Umbilical cord (tissue), 2 donors: ENCODE measurements around the gene PLEKHJ1. TPM values are rescaled to one million over a fixed set of nuclear protein-coding genes. Genes with fewer than 3 reads are reported as not detected.

Experiments used
- DNase-seq: peaks from one replicate; pipeline ENCODE4 v3.0.0-alpha.2; 2015; ENCODE audit warnings: low spot score
- total RNA-seq: library from RNA; depleted of rRNA; stranded (reverse); fragments of >200 nt; gene quantifications from one replicate; pipeline ENCODE4 v1.2.3, GENCODE V29; 2014; ENCODE audit warnings: low replicate concordance; ENCODE audit not compliant: insufficient read depth

Gene PLEKHJ1
- total RNA-seq, 1 donor from 2014 or later, result 29.4 TPM

DNA sequence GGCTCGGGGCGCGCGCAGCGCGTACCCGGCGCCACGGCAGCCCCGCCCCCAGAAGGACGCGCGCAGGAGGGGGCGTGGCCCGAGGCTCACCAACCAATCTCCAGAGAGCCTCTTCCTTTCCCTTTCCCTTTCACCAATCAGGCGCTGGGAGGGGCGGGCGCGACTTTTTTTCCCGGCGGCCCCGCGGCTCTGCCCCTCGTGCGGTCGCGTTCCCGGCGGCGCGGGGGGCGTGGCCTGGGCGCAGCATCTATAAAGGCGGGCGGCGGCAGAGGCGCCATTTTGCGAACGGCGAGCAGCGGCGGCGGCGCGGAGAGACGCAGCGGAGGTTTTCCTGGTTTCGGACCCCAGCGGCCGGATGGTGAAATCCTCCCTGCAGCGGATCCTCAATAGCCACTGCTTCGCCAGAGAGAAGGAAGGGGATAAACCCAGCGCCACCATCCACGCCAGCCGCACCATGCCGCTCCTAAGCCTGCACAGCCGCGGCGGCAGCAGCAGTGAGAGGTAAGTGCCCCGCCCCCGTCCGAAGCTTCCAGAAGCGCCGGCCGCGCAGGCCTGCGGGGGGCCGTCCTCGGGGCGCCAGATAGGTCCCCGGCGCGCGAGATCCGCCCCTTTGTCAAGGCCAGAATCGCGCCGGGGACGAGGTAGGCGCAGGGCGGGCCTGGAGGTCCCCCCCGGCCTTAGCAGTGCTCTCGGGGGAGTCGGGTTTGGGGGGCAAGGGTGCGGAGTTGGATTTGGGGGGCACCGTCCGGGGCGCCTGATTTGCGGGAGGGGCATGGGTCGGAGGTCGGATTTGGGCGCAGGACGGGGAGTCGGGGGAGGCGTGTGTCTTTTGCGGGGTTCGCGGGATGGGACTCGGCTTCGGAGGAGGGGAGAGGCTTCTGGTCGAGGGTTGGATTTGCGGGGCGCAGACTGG, 33.4 kb upstream of the PLEKHJ1 start:
- peak; percentile 98 for DNase-seq

DNA sequence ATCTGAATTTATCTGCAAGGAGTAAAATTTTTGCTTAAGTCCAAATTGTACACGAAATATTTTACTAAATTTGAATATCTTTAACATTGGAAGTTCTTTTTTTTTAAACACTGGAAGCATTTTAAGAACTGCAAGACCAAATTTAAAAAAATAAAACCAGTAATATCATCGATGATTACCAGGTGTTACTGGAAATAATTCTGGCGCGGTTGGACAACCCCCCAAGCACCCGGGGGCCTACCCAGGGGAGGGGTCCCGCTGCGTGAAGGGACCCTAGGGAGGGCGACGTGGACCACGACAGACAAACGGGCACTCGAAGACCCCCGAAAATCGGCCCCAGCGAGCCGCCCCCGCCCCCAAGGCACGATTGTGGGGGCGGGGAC, 32.7 kb upstream of the PLEKHJ1 start:
- DNase-seq, result no peak

DNA sequence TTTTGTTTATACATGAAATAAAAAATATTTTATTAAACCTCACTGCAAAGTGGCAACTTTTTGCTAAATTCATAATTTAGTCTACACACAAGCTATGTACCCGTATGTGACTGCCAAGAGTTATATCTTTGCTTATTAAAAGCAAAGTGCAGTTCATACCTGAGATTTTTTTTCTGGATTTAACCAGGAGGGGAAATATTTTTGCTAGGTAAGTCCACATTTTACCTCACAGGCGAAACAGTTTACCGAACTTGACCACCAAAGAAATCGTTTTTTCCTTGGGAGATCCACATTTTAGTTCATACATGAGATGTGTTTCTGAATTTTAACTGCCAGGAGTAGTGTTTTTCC, 32.3 kb upstream of the PLEKHJ1 start:
- DNase-seq, result no peak

DNA sequence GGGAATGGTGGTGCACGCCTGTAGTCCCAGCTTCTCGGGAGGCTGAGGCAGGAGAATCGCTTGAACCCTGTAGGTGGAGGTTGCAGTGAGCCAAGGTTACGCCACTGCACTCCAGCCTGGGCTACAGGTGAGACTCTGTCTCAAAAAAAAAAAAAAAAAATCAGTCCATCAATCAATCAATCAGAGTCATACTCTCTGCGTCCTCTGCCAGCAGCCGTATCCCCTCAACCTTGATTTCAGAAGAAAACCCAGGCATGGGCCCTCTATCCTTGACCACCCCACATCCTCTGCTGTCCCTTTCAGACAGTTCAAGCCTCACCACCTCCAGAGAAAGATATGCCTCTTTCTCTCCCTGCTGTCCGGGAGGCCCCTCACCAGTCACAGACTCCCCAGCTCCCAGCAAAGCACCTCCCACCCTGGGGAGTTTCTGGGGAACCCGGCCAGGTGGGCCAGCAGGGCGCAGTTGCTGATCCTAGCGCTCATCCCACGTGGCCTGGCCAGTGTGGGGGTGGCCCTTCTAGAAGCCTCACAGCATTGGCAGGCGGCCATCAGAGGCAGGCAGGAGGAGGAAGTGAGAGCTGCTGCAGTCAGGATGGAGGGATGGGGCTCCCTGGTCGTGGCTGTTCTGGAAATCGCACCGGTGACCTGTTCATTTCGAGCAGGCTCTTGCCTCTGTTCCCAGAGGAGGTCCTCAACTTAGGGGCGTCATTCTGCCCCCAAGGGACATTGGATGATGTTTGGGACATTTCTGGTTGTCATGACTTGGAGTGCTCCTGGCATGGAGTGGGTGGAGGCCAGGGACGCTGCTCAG, 30.3 kb upstream of the PLEKHJ1 start:
- DNase-seq, result peak; percentile 85

DNA sequence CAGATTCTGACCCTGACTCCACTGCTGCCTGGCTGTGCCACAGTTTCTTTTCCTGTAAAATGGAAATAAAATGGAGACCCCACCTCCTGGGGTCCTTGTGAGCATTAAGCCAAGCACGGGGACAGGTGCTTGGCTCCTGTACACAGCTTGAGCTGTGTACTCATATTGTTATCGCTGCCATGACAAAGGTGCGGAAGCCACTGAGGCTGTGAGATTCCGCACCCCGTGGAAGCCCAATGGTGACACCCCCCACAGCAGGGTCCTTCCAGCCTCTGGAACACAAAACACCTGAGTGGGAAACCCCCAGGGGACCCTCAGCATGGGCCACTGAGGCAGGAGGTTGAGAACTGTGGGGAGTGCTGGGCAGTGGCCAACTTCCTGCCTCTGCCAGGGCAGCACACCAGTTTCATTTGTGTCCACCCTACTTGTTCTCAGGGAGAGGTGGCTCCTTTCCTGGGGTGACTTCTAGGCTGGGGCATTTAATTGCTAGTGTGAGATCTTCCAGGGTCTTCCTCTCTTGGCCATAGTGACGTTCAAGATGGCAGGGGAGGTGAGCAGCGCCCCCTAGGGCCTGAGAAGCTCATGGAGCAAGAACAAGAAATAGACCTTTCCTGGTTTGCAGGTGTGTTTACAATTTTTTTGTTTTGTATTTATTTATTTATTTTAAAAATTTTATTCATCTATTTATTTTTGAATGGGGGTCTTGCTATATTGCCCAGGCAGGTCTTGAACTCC, 25.5 kb upstream of the PLEKHJ1 start:
- no peak for DNase-seq

DNA sequence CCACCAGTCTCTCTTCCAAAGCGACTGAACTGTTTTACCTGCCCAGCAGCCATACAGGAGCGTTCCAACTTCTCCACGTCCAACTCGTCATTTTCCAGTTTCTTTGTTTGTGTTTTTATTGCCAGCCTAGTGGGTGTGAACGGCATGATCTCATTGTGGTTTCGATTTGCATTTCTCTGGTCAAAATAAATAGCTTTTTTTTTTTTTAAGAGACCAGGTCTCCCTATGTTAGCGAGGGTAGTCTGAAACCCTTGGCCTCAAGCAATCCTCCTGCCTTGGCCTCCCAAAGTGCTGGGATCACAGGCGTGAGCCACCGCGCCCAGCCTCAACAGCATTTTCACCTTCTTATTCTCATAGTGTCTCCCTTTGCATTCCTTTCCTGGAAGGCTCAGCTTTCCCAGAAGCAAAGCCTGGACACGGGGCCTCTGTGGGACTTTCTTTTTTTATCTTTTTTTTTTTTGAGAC, 24.2 kb upstream of the PLEKHJ1 start:
- no peak for DNase-seq

DNA sequence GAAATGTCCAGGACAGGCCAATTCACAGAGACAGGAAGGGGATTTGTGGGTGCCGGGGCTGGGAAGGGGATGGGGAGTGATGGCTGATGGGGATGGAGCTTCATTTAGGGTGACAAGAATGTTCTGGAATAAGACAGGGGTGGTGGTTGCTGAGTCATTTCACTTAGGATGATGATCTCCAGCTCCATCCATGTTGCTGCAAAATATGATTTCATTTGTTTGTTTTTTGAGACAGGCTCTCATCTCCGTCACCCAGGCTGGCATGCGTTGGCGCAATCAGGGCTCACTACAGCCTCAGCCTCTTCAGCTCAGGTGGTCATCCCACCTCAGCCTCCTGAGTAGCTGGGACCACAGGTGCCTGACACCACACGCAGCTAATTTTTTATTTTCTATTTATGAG, 23.2 kb upstream of the PLEKHJ1 start:
- no peak for DNase-seq

DNA sequence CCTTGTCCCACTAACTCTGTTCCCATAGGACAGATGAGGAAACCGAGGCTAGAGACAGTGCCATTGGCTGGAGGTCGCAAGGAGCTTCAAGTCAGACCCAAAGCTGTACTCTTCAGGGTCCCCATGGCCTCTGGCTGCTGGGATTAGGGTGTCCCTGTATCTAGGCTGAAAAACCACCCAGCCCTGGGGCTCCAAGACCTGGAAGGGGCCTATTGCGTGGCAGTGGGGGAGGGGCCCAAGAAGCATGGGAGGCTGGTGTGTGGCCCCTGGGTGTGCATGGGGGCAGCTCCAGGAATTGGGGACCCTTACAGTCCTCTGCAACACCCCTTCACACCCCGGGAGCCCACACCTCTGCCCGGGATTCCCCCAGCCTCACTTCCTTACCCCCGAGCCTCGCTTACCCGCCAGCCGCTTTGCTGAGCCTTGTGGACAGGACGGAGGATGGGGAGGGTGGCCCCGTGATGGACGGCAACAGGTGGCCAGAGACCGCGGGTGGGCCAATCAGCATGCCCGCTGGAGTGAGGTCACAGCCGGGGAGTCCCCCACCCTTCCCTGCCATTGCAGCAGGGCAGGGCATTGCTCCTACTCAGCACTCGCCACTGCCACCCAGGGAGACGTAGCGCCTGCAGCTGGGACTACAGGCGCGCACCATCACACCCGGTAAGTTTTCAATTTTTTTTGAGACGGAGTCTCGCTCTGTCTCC, 20.0 kb upstream of the PLEKHJ1 start, which contains the start of gene JSRP1:
TSS of gene JSRP1 (minus strand) at position 436 of the 704 bp plus-strand sequence. CDS start 1,103 bp downstream, outside the sequence.
- no peak for DNase-seq

DNA sequence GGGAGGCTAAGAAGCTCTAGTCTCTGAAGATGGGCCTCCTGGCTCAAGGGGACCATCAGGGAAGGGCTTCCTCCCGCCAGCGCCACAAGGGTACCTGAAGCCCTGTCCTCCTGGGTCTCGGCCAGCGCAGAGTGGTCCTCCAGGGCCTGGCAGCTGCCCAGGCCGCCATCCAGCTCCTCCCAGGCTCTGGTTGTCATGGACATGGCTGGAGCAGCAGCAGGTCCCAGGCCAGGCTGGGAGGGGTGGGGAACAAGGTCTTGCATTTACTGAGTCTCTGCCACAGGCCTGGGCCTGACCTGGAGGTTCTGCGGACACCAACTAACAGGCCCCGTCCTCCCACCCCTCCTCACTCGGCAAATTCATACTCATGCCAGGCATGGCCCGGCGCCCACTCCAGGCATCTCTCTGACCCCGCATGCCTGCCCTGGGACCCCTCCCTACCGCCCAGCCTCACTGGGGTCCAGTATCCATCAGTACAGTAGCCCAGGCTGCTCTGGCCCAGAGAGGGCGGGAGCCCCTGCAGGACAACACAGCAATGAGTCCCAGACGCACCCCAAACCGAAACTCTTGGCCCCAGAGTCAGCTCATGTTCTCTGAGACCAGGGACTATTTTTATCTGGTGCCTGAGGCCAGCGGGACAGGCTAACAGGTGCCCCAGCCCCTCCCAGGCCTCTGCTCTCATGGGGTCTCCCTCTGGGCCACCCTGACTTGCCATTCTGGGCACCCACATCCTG, 19.1 kb upstream of the PLEKHJ1 start:
- DNase-seq, result no peak

DNA sequence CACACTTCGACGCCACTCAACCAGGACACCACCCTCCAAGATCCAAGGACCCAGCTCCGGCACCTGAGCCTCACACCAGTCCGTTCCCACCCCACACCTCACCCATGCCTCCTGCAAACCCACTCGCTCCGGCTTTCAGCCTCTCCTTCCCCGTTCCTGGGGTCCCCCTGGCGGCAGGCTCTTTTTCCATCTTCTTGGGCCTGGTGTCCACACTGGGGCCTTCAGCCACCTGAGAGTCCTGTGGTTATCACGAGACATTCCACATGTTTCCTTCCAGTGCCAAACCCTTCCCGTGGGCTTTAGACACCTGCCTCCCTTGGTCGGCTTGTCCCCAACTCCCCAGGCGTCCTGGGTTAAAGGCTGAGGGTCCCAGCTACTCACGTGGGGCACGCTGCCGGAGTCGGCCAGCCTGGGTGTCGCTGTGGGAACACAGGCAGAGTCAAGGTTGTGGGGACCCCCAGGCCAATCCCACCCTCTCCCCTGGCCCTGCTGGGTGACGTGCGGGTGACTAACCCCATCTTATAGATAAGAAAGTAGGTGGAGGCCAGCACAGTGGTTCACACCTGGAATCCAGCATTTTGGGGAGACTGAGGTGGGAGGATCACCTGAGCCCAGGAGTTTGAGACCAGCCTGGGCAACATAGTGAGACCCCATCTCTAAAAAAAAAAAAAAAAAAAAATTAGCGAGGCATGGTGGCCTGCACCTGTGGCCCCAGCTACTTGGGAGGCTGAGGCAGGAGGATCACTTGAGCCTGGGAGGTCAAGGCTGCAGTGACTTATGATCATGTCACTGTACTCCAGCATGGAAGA, 18.1 kb upstream of the PLEKHJ1 start:
- no peak for DNase-seq

DNA sequence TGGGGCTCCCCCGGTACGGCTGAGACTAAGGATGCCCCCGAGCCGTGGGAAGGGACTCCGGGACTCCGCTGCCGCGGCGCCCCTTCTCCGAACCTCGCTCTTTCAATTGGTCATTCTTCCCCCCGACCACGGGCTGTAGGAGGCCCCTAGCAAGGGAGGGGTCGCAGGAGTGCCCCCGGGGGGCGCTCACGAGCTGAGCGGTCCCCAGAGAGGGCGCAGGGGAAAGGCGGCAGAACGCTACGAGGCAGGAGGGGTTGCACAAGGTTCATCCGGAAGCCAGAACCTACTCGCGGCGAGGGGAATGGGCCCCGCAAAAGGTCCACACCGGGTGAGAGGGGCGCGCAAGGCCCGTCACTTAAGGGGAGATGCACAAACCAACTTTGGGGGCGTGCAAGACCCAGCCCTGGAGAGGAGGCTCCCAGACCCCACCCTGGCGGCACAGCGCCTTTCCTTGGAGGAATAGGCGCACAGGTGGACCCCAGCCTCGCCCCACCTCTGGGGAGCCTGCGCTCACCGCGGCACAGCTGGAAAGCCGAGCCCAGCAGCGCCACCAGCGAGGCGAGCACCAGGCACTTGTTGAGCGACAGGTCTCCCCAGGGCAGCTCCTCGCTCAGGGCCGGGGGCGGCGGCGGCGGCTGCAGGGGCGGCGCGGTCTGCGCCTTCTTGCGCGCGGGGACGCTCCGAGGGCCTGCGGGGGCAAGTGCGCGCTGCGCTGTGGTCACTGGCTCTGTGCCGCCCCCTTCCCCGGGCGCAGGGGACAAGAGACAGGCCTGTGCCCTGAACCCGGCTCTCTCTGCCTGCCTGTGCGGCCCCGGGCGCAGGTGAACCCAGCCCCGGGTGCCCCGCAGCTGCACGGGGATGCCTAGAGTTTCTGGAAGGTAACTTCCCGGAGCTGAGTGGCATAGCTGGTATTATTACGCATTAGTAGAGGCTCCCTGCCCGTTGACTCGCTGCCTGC, 17.3 kb upstream of the PLEKHJ1 start:
- DNase-seq, result no peak

DNA sequence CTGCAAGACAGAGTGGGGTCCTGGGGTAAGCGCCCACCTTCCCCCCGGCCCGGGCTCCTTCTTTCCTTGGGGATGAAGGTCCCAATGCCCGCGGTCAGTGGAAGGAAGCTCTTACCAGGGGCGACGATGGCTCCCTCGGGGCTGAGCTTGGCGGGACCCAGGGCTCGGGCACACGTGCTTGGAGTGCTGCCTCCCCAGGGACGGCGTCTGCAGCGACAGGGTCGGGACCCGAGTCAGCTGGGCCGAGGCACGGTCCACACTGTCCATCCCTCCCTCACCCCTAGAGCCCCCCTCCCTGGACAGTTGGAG, 16.6 kb upstream of the PLEKHJ1 start:
- DNase-seq, result no peak

DNA sequence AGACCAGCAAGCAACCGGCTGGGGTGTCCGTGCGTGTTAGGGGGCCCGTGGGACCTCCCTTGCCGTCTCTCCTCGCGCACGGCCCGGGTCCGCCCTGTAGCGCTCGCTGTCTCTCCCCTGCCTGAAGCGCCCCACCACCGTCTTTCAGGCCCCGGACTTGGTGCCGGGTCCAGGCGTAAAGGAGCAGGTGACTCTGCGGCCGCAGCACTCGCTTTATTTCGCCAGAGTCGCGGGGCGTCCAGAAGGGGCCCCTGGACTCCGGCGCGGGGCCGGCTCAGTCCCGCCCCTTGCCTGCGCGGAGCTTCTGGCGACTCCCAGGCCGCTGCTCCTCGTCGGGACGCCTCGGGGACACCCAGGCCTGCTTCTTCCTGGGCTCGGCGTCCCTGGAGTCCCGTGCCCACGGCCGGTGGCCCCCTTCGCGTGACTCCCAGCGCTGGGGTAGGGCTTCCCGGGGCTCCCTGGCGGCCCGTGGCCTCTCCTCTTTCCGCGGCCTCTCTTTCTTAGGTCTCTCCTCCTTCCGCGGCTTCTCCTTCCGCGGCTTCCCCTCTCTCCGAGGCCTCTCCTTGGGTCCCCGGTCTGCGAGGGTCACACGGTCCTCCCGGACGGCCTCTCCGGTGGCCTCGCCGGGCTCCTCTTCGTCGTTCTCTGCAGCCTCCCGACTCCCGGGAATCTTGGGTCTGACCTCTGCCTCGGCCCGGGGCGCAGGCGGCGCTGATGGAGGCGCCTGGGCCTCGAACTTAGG, 16.1 kb upstream of the PLEKHJ1 start:
- no peak for DNase-seq

DNA sequence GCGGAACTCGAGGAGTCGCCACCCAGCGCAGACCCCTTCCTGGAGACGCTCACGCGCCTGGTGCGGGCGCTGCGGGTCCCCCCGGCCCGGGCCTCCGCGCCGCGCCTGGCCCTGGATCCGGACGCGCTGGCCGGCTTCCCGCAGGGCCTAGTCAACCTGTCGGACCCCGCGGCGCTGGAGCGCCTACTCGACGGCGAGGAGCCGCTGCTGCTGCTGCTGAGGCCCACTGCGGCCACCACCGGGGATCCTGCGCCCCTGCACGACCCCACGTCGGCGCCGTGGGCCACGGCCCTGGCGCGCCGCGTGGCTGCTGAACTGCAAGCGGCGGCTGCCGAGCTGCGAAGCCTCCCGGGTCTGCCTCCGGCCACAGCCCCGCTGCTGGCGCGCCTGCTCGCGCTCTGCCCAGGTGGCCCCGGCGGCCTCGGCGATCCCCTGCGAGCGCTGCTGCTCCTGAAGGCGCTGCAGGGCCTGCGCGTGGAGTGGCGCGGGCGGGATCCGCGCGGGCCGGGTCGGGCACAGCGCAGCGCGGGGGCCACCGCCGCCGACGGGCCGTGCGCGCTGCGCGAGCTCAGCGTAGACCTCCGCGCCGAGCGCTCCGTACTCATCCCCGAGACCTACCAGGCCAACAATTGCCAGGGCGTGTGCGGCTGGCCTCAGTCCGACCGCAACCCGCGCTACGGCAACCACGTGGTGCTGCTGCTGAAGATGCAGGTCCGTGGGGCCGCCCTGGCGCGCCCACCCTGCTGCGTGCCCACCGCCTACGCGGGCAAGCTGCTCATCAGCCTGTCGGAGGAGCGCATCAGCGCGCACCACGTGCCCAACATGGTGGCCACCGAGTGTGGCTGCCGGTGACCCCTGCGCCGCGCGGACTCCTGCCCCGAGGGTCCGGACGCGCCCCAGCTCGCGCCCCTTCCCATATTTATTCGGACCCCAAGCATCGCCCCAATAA, 15.3 kb upstream of the PLEKHJ1 start:
- DNase-seq, result no peak

DNA sequence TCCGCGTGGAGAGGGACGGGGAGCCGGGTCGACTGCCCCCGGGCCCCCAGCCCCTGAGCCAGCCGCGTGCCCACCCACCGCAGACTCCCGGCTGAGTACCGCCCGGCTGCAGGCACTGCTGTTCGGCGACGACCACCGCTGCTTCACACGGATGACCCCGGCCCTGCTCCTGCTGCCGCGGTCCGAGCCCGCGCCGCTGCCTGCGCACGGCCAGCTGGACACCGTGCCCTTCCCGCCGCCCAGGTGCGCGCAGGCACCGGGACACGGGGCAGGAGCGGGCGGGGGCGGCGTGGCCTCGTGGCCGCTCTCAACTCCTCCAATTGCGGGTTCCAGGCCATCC, 14.6 kb upstream of the PLEKHJ1 start:
- no peak for DNase-seq

DNA sequence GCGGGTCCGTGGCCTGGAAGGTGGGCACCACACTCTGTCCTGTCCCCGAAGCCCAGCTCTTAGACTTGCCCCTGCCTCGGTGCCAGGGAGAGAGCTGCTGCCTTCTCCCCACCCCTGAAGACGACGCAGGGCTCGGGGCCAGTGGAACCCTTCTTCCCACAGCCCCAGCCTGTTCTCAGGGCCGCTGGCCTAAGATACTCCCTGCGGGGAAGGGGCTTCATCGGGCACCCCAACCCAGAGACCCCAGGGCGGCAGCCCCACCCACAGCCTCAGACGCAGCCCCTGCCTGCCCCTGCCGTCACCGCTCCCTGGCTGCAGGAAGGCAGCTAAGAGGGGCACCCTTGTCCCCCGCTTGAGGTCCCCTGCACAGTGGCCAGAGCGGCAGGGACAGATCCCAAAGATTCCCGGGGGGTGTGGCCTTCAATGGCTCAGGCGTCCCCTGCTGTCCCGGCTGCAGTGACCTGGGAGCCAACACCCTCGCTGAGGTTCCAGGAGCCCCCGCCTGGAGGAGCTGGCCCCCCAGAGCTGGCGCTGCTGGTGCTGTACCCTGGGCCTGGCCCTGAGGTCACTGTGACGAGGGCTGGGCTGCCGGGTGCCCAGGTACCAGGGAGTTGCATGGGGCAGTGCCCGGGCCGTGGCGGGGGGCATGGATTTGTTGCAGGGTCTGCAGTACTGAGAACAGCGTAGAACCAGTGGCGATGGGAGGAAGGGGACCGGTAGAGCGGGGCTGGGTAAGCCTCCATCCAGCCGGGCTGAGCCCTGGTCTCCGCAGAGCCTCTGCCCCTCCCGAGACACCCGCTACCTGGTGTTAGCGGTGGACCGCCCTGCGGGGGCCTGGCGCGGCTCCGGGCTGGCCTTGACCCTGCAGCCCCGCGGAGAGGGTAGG, 14.0 kb upstream of the PLEKHJ1 start:
- no peak for DNase-seq
